Activated T-cell treated with anti-CD3 and anti-CD28 coated beads, Interleukin-2, amount 50 U/mL, for 48 hours (primary cell): ENCODE data around the gene TAX1BP3.

Experiments
- DNase-seq, 2 experiments: peaks; one replicate each; pipeline ENCODE4 v3.0.0-alpha.2; 2020

Gene TAX1BP3

DNA sequence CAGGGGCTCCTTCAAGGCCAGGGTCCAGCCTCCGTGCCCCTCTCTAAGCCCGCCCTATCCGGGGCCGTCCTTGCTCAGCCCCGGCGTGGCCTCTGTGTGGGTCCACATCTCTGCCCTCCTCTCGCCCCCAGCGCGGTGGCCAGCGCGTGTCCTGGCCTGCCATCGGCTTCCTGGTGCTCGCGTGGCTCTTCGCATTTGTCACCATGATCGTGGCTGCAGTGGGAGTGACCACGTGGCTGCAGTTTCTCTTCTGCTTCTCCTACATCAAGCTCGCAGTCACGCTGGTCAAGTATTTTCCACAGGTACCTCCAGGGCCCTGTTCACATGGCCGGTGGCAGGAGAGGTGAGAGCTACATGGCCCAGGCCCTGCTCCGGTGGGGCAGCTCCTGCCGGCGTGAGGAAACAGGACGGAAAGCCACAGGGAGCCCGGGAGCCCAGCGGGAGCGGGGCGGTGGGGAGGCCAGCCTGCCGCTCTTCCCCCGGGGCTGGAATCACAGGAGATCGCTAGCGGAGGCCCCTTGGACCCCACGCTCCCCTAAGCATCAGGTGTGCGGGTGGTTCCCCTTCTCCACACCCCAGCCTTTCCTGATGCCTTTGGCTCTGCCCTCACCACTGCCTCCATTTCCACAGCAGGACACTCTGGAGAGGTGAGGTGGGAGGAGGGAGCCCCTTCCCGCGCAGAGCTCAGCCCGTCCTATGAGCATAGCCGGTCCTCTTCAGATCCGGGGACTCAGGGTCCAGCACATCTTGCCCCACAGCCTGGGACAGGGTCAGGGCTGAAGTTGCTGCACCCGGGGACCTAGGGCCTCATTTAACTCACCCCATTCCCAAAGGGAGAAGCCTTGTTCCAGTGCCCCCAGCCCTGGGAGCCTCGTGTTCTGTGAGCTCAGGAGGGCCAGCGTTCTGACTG lies 10.2 kb downstream of the TAX1BP3 start:
- DNase-seq, result no peak

DNA sequence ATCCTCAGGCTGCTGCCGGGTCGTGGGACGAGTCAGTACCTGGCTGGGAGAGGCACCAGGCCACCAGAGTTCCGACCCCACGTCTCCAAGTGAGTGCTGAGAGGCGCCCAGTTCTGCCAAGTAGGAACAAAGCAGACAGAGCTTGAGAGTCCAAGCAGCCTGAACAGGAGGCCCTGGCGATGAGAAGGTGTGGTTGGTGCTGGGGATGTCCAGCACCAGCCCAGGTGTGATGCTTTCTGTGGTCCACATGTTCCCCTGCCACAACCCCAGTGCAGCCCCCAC lies 10.8 kb downstream of the TAX1BP3 start:
- DNase-seq, result no peak

DNA sequence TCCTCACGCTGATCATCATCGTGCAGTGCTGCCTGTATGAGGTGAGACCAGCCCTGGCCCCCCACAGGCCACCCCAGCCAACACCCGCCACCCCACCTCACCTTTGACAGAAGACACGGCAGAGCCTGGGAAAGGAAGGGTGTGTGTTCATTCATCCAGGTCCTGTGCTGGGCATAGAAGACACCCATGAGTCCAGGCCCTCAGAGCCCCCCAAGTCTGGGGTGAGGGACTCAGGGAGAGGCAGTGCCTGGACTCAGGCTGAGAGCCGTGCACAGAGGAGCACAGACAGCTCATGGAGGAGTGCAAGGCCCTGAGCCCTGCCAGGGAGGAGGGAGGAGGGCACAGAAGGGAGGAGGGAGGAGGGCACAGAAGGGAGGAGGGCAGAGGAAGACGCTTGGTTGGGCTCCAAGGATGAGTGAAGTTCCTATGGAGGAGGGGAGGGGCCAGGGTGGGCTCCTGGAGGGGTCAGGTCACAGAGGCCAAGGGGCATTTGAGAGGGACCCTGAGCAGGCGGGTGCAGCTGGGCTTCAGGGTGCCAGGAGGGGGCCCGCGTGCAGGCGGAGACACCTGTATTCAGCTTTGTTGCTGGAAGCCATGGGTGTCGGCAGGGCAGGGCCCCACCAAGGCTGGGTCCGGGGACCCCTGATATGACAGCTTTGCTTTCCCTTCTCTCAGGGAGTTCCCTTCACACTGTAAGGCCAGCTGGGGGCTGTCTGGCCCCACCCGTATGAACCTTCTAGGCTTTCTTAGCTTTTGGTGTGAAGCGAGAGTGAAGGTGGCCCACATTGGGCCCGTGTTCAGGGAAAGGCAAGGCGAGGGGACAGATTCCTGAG lies 11.4 kb downstream of the TAX1BP3 start:
- no peak for DNase-seq

GRCh38 chr17:3656353-3656752 lies 12.0 kb downstream of the TAX1BP3 start:
- DNase-seq, result no peak

GRCh38 chr17:3655766-3656165 lies 12.6 kb downstream of the TAX1BP3 start:
- no peak for DNase-seq

DNA sequence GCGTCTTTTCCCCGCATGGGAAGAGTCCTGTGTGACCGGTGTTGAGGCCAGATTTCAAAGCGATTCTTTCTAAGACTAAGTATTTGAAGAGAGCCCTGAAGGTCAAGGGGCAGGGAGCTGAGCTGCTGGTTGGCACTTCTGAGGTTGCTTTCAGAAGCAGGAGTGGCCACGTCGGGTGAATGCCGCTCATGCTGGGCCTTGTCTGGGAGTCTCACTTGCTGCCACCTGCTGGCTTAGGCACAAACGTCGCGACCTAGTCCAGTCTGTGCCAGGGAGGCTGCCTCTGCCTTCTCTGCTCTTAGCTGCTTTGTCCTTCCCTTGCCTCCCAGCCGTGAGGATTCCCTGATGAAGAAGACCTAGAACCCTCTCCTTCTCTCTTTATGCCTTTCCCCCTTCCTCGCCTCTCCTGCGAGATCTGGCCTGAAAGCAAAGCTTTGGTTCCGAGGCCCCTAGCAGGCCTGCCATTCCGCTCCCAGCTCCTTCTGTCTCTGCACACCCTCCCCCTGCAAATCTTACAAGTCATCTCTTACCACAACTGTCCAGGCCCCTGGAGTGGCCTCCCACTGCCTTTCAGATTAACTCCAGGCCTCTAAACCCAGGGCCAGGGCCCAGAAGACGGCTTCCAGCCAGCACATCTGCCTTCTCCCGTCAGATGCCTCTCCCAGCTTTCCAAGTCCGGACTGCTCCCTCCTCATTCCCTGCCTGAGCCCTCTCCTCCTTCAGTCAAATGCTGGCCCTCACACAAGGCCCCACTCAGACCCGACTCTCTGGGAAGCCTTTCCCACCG lies 20.4 kb downstream of the TAX1BP3 start:
- DNase-seq, result peak; percentile 65 to 70

DNA sequence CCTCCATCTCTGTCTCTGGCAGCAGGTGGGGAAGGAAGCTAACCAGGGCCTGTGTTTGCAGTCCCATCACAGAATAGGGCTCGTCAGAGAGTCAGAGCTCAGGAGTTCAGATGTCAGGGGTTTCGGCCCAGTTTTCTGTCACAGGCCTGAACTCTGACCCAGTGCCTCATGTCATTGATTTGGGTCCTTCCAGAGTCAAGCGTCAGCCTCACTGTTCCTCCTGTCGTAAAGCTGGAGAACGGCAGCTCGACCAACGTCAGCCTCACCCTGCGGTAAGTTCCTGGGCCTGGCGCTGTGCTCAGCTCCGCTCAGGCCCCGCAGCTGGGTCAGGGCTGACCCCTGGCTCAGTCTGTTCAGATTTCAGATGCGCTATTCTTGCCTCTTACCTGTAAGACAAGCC lies 21.1 kb downstream of the TAX1BP3 start:
- no peak for DNase-seq

GRCh38 chr17:3645310-3645709 lies 23.1 kb downstream of the TAX1BP3 start:
- DNase-seq, result no peak

DNA sequence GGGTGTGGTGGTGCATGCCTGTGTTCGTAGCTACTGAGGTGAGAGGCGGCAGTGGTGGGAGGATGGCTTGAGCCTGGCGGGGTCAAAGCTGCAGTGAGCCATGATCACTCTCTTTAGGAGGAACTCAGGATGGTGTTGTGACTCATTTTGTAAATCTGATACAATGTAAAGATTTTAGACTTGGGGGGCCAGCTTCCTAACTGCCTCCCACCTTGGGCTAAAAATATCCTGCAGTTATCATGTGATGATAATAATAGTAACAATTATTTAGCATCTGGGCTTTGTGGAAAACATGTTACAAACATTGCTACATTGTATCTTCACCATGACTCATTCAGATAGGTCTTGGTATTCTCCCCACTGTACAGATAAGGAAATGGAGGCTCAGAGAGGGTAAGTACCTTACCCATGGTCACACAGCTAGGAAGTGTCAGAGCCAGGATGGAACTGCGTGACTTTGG lies 24.5 kb downstream of the TAX1BP3 start:
- peak in 1 of 2 experiments; percentile 51 for DNase-seq

DNA sequence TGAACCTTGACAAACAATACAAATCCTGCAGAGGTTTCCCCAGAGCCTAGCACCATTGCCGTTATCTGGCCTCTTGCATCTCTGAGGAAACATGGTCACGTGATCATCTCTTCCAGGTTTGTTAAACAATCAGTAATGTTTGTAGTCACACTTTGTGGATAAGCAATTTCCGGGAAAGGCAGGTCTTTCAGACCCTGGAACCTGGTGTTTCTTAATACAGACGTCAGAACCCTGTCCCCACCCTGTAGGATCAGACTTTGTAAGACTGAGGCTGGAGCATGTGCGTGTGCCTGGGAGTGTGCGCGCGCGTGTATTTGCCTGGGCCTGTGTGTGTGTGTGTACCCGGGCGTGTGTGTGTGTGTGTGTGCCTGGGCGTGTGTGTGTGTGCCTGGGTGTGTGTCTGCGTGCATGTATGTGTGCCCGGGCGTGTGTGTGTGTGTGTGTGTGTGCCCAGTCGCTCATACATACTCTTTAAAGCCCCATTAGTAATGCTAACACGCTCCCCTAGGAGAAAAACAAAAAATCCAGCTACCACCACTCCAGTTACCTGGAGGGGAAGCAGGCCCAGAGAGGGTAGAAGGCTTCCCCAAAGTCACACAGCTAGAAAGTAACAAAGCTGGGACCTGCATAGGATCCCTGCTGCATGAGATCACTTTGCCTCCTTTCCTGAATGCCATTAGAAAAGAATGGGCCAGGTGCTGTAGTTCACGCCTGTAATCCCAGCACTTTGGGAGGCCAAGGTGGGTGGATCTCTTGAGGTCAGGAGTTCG lies 26.5 kb downstream of the TAX1BP3 start:
- no peak for DNase-seq

GRCh38 chr17:3641014-3641413 lies 27.4 kb downstream of the TAX1BP3 start:
- DNase-seq, result no peak

- DNase-seq, result peak; percentile 57 to 68
These were observed 28.3 kb downstream of the TAX1BP3 start for GRCh38 chr17:3639981-3640596.

DNA sequence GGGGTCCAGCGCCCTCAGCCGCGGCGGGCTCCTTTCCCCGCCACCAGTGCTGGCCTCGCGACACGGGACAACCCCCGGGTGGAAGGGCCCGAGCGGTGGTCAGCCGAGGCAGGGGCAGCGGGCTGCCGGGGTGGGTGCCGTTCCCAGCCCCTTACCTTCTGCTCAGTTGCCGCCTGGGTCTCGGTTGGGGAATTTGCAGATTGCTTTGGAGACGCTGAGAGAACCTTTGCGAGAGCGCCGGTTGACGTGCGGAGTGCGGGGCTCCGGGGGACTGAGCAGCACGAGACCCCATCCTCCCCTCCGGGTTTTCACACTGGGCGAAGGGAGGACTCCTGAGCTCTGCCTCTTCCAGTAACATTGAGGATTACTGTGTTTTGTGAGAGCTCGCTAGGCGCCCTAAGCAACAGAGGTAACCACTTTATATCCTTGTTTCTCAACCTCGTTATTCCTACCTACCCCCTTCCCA lies 31.4 kb downstream of the TAX1BP3 start:
- DNase-seq, result no peak

GRCh38 chr17:3636154-3636907 lies 32.0 kb downstream of the TAX1BP3 start, which contains the start of the genes CTNS and SHPK:
CTNS (plus strand) TSS chr17:3636760; CDS start chr17:3640207, 3,447 bp downstream.
SHPK (minus strand) TSS chr17:3636250; CDS start chr17:3636219, 31 bp downstream.
- DNase-seq, result peak; percentile 96 to 97

- DNase-seq, result no peak
These were observed 32.8 kb downstream of the TAX1BP3 start for GRCh38 chr17:3635474-3636153.

DNA sequence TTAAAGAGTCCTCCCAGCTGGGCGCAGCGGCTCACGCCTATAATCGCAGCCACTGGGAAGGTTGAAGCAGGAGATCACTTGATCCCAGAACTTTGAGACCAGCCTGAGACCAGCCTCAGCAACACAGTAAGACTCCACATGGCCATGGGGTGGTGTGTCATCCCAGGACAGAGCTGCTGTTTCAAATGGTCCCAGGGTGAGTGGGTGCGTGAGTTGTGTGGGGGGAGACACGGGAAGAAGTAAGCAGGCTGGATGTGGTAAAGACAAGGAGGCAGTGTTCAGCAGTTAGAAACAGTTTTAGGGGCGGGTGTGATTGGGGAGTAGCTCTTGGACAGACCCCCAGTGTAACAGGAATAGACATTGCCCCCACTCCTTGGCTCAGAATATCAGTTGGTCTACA lies 36.1 kb downstream of the TAX1BP3 start:
- no peak for DNase-seq

DNA sequence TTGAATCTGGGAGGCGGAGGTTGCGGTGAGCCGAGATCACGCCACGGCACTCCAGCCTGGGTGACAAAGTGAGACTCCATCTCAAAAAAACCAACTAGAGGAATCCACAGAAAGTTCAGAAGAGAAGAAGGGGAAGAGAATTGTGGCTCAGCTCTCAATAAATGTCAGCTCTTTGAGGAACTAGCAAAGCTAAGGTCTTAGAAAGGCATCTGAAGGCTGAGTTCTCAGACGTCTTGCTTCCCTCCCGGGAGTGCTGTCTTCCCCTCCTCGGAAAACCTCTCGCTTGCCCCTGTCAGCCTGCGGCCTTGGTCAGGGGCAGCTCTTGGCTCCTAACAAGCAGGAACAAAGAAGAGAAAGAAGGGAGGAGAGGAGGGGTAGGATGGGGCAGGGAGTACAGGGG lies 37.6 kb downstream of the TAX1BP3 start:
- DNase-seq, result no peak

DNA sequence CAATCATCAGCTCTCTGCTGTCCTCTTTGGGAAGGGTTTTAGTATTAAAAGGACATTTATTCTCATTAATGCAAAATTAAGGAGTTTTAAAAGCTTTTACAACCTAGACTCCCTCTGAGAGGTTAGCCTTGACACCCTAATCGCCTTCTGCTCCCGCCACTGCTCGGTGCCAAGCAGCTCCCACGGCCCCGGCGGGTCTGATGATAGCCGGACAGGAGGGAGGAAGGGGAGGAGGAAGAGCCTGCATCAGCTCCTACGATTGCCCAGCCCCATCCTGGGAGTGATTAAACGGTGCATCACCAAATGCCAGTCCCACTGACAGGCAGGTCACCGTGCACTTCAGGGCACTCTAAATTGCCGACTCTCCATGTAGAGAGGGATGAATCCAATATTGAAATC lies 40.6 kb downstream of the TAX1BP3 start:
- no peak for DNase-seq

GRCh38 chr17:3626831-3627768 lies 41.3 kb downstream of the TAX1BP3 start:
- DNase-seq, result no peak
